EL (cell line): Measurements from ENCODE around the gene C11orf52.

Source experiments
- DNase-seq: peaks from one replicate; pipeline ENCODE4 v3.0.0-alpha.2; 2016

C11orf52 gene

GRCh38 chr11:111939836-111940604 is 21.3 kb downstream of the C11orf52 start:
- DNase-seq: peak; percentile 88

- no peak for DNase-seq
Measured at GRCh38 chr11:111941963-111942362, 23.2 kb downstream of the C11orf52 start.

GRCh38 chr11:111942829-111943228 is 24.1 kb downstream of the C11orf52 start:
- DNase-seq: peak; percentile 43

- peak; percentile 62 for DNase-seq
Measured at GRCh38 chr11:111944139-111944538, 25.4 kb downstream of the C11orf52 start.

- DNase-seq: peak; percentile 61
Measured at GRCh38 chr11:111944651-111945051, 25.9 kb downstream of the C11orf52 start.

GRCh38 chr11:111945198-111945597 is 26.5 kb downstream of the C11orf52 start:
- no peak for DNase-seq

GRCh38 chr11:111946499-111946898 is 27.8 kb downstream of the C11orf52 start:
- DNase-seq: no peak

- DNase-seq: no peak
Measured at GRCh38 chr11:111947143-111947542, 28.4 kb downstream of the C11orf52 start.

- no peak for DNase-seq
Measured at GRCh38 chr11:111949519-111950426, 31.1 kb downstream of the C11orf52 start.

GRCh38 chr11:111951565-111951964 is 32.9 kb downstream of the C11orf52 start:
- DNase-seq: no peak

- DNase-seq: no peak
Measured at GRCh38 chr11:111954154-111954553, 35.4 kb downstream of the C11orf52 start.

- DNase-seq: no peak
Measured at GRCh38 chr11:111957663-111958444, 39.1 kb downstream of the C11orf52 start.

- DNase-seq: no peak
Measured at GRCh38 chr11:111960916-111961315, 42.2 kb downstream of the C11orf52 start.

GRCh38 chr11:111961389-111962300 is 42.9 kb downstream of the C11orf52 start:
- no peak for DNase-seq

- no peak for DNase-seq
Measured at GRCh38 chr11:111963931-111964340, 45.2 kb downstream of the C11orf52 start.

GRCh38 chr11:111966678-111967077 is 48.0 kb downstream of the C11orf52 start:
- DNase-seq: no peak

- DNase-seq: no peak
Measured at GRCh38 chr11:111967649-111968048, 48.9 kb downstream of the C11orf52 start.

GRCh38 chr11:111969344-111969743 is 50.6 kb downstream of the C11orf52 start:
- no peak for DNase-seq

GRCh38 chr11:111974446-111974845 is 55.7 kb downstream of the C11orf52 start:
- peak; percentile 13 for DNase-seq

- DNase-seq: peak; percentile 9
Measured at GRCh38 chr11:111975076-111975806, 56.5 kb downstream of the C11orf52 start.

GRCh38 chr11:111976119-111976766 is 57.5 kb downstream of the C11orf52 start:
- no peak for DNase-seq
